Activated T-cell treated with anti-CD3 and anti-CD28 coated beads, Interleukin-2, amount 50 U/mL, for 72 hours (primary cell): ENCODE results near the gene CEP128. TPM values are rescaled to one million over a fixed set of nuclear protein-coding genes. Genes with fewer than 3 reads are reported as not detected.

Source experiments
- ATAC-seq, 2 donors: fragments of 150-1000 bp; cut with Tn5 transposase; replicated peaks in 1 of 2; 2 replicates each; pipeline ENCODE4 v1.10.0; 2021; ENCODE audit warnings: moderate library complexity in 2 of 2, mild to moderate bottlenecking in 1 of 2
- DNase-seq, 2 donors: peaks; one replicate each; pipeline ENCODE4 v3.0.0; 2021 to 2022; ENCODE audit warnings: mixed read lengths in 1 of 2
- H3K27ac Mint-ChIP-seq: one replicate; pipeline ENCODE4 v1.8.0; 2022; ENCODE audit warnings: mild to moderate bottlenecking, moderate library complexity, mixed read lengths
- H3K27me3 Mint-ChIP-seq: one replicate; pipeline ENCODE4 v1.8.0; 2022; ENCODE audit warnings: low read depth, mixed read lengths
- H3K36me3 Mint-ChIP-seq, 2 donors: one replicate each; pipeline ENCODE4 v1.8.0; 2022; ENCODE audit warnings: mixed read lengths in 2 of 2, mild to moderate bottlenecking in 1 of 2; ENCODE audit not compliant: insufficient read depth in 2 of 2
- H3K4me1 Mint-ChIP-seq: one replicate; pipeline ENCODE4 v1.8.0; 2022; ENCODE audit warnings: low read depth, mixed read lengths
- H3K4me3 Mint-ChIP-seq, 2 donors: one replicate each; pipeline ENCODE4 v1.8.0; 2022; ENCODE audit warnings: mild to moderate bottlenecking in 2 of 2, mixed read lengths in 2 of 2, moderate library complexity in 2 of 2
- H3K9me3 Mint-ChIP-seq, 2 donors: one replicate each; pipeline ENCODE4 v1.8.0; 2022; ENCODE audit warnings: mixed read lengths in 2 of 2
- total RNA-seq, 2 donors: library from RNA; stranded (reverse); gene quantifications; one replicate each; pipeline ENCODE4 v1.2.3, GENCODE V29; 2022

Gene CEP128
- total RNA-seq, 2 donors from 2014 or later: 14.2 to 16.9 TPM

DNA sequence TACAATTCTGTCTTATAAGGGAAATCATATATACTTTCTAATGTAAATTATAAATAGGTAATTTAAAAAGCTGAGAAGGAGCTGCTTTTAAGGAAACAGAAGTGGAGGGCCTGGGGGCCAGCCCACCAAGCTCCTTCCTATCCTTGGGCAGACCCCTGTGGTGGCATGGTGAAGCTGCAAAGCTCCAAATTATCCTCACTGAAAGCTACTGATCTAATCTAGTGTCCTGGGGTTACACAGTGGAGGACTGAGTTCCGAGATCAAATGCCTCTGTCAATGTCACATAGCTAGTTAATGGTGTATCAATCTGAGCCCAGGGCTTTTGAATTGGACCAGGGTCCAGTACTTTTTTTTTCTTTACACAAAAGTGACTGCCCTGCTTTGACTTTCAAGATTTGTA is 355.4 kb downstream of the CEP128 start:
- Mint-ChIP-seq H3K27ac (no peak overlapping the region), H3K4me1 (peaks cover 25% of the 10 kb centered on the region), H3K4me3 (no peak overlapping the region), H3K36me3 (peaks cover 0 to 4% of the 10 kb centered on the region in 2 donors), H3K27me3 (peaks cover 11% of the 10 kb centered on the region), H3K9me3 (peaks cover 0 to 4% of the 10 kb centered on the region in 2 donors)
- DNase-seq (no peak), ATAC-seq (no peak)

DNA sequence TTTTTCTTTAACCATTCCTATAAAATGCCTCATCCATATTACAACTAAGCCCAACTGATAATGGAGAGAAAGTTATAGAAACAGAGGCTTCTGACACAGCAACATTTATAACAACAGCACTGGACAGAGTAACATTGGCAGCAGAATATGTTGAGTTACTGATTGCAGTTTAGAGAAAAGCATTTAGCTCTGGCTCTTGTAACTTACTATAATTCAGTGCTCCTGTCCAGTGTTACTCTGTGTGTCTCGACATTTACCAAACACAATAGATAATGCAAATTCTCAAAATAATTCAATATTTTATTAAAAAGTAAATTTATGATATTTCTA is 356.1 kb downstream of the CEP128 start:
- DNase-seq (no peak), ATAC-seq (no peak)
- peaks cover 0 to 4% of the 10 kb centered on the region in 2 donors for H3K36me3 Mint-ChIP-seq
- H3K4me1 Mint-ChIP-seq: peaks cover 25% of the 10 kb centered on the region
- no peak overlapping the region for H3K27ac Mint-ChIP-seq
- H3K4me3 Mint-ChIP-seq: no peak overlapping the region
- no peaks in the 10 kb centered on the region for H3K9me3 Mint-ChIP-seq
- peaks cover 11% of the 10 kb centered on the region for H3K27me3 Mint-ChIP-seq

DNA sequence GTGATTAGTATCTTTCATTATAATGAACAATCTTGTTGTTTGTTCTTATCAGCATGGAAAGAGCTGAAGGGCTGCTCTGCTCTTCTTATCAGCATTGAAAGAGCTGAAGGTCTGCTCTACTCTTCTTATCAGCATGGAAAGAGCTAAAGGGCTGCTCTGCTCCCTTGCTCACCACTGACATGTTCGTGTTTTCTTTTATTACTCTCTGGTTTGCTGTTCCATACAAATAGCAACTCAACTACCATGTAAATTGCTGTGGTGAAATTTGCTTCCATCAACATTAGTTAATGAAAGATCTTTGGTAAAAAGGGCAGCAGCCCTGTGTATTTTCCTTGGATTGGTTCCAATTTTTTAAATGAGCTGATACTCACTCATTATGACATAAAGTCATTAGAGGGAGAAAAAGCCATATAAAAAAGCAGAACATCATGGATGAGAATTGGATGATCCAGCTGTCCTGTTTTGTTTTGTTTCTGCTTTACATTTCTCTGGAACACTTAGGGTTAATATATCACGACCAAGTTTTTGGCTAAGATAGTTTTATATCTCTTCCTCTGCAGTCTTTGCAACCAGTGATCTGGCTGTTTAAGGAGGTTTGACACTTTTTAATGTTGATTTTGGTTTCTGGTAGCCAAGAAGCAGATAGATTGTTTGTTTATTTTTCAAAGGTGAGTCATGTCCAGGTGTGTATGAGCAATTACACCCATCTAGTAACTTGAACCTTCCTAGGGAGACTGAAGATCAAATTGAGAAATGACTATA is 356.6 kb downstream of the CEP128 start:
- ATAC-seq (no peak), DNase-seq (no peak)
- Mint-ChIP-seq H3K36me3 (peaks cover 0 to 4% of the 10 kb centered on the region in 2 donors), H3K27me3 (peaks cover 11% of the 10 kb centered on the region), H3K4me1 (peaks cover 25% of the 10 kb centered on the region), H3K27ac (no peak overlapping the region), H3K4me3 (no peak overlapping the region), H3K9me3 (no peaks in the 10 kb centered on the region)

DNA sequence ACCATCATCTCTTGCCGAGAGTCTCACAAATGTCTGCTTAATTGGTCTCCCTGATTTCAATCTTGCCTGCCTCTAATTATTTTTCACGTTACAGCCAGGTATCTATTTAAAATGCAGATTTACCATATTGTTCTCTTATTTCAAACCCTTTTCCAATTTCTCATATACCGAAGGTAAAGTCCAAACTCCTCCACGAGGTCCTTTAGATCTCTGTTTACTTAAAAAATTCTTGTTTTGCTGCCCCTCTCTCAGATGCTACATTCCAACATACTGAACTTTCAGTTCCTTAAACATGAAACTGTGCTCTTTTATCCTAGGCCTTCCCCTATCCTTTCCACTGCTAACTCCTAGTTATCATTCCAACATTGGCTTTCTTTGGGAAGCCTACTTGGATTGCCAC is 363.9 kb downstream of the CEP128 start:
- H3K9me3 Mint-ChIP-seq: no peaks in the 10 kb centered on the region

DNA sequence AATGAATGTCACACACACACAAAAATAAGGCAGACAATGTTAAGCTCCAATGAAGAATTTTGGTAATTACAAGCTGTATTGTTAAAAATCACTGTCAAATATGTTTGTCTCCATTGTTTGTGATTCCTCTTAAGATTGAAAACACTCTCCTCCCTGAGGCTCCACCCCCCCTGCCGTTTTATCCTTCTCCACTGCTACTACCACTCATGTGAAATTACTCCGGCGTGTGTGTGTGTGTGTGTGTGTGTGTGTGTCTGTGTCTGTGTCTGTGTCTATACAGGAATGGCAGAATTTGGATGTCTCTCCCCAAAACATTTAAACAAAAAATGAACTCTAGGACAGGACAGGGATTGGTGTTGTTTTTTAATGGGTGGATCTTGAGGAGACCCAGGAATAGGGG is 365.1 kb downstream of the CEP128 start:
- H3K27ac Mint-ChIP-seq: no peak overlapping the region
- no peaks in the 10 kb centered on the region for H3K4me1 Mint-ChIP-seq
- H3K4me3 Mint-ChIP-seq: no peak overlapping the region
- H3K36me3 Mint-ChIP-seq: no peaks in the 10 kb centered on the region
- H3K27me3 Mint-ChIP-seq: no peaks in the 10 kb centered on the region
- no peaks in the 10 kb centered on the region for H3K9me3 Mint-ChIP-seq
- ATAC-seq: no peak
- no peak for DNase-seq

More for the DNA sequence above, 363.9 kb downstream of the CEP128 start:
- ATAC-seq (no peak), DNase-seq (no peak)
- Mint-ChIP-seq H3K4me1 (no peaks in the 10 kb centered on the region), H3K27me3 (no peaks in the 10 kb centered on the region), H3K27ac (no peak overlapping the region), H3K4me3 (no peak overlapping the region), H3K36me3 (no peaks in the 10 kb centered on the region)

DNA sequence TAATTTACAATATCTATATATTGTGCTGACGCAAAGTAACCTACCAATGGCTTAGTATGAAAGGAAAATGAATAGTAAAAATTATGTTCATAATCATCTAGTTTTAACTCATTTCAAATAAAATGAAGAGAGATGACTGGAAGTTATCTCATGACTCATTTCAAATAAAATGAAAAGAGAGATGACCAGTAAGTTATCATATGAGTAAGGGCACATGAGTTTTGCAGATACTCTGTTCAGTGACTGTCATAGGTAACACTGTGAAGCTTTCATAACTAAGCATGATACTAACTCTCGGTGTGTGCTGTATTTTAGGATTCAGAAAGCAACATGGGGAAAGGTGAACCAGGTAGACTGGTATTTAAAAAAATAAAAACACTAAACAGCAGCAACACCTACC is 365.8 kb downstream of the CEP128 start:
- DNase-seq: no peak
- H3K36me3 Mint-ChIP-seq: no peaks in the 10 kb centered on the region
- H3K27ac Mint-ChIP-seq: no peak overlapping the region
- H3K9me3 Mint-ChIP-seq: no peaks in the 10 kb centered on the region
- no peaks in the 10 kb centered on the region for H3K4me1 Mint-ChIP-seq
- H3K27me3 Mint-ChIP-seq: no peaks in the 10 kb centered on the region
- peak; percentile 83 to 89 for ATAC-seq
- H3K4me3 Mint-ChIP-seq: no peak overlapping the region

DNA sequence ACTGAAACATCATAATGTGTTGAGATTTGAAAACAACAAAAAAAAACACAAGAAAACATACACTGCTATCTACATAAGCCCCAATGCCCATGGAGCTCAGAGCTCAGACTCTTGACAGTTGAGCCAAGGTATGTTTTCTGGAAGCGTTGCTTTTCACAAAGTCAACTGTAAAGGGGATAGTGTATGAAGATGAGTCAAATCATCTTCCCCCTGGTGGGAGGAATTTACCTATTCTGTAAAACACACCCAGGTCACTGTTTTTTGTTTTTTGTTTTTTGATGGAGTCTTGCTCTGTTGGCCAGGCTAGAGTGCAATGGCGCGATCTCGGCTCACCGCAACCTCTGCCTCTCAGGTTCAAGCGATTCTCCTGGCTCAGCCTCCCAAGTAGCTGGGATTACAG is 368.9 kb downstream of the CEP128 start:
- H3K36me3 Mint-ChIP-seq: no peaks in the 10 kb centered on the region
- no peaks in the 10 kb centered on the region for H3K27me3 Mint-ChIP-seq
- no peak for ATAC-seq
- peaks cover 7% of the 10 kb centered on the region for H3K4me1 Mint-ChIP-seq
- no peak for DNase-seq
- no peak overlapping the region for H3K4me3 Mint-ChIP-seq
- H3K27ac Mint-ChIP-seq: no peak overlapping the region
- no peaks in the 10 kb centered on the region for H3K9me3 Mint-ChIP-seq

DNA sequence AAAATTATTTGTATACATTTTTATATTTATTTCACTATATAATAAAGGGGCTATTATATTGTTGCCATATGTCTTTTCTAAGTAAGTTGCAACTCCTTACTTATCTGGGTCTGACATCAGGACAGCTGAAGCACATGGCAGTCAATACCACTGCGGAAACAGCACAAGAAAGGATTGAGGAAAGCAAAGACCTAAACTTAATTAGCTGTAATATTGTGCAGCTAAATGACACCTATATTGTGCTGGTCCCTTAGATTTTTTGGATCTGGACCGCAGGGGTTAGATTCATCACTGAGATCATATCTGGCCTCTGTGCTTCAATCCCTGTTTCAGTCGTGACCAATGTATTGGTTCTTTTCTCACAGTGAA is 370.6 kb downstream of the CEP128 start:
- Mint-ChIP-seq H3K9me3 (no peaks in the 10 kb centered on the region), H3K4me1 (peaks cover 7% of the 10 kb centered on the region), H3K27ac (no peak overlapping the region), H3K27me3 (no peaks in the 10 kb centered on the region), H3K36me3 (no peaks in the 10 kb centered on the region), H3K4me3 (no peak overlapping the region)
- ATAC-seq: no peak
- no peak for DNase-seq

DNA sequence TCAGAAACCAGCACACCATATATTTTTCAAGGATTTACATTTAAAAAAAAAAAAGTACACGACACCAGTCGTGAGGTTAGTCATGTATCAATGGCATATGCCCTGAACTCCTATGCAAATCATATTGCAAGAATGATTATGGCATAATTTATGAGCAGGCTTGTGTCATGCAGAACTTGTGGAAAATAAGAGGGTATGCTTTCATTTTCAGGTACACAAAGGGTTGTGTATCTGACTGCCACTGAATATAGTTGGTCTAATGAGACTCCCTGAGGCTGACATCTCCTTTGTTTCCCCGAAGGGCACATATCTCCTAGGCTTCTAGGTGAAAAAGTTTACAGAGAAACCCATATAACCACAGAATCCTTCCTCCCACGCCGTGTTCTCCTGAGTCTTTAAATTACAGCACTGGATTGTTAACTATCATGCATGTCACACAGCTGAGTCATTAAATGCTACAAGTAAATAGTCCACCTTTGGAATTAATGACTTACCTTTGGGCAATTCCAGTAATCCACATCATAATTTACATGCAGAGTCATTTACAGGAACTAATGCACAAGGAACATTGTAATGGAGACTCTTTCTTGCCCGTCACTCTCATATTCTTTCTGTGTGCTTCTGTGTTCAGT is 373.5 kb downstream of the CEP128 start:
- Mint-ChIP-seq H3K27me3 (no peaks in the 10 kb centered on the region), H3K27ac (peak overlapping the region; percentile 14), H3K9me3 (no peaks in the 10 kb centered on the region), H3K4me3 (no peak overlapping the region), H3K36me3 (no peaks in the 10 kb centered on the region), H3K4me1 (peaks cover 7% of the 10 kb centered on the region)
- DNase-seq: no peak
- ATAC-seq: peak in 1 of 2 donors; percentile 38

DNA sequence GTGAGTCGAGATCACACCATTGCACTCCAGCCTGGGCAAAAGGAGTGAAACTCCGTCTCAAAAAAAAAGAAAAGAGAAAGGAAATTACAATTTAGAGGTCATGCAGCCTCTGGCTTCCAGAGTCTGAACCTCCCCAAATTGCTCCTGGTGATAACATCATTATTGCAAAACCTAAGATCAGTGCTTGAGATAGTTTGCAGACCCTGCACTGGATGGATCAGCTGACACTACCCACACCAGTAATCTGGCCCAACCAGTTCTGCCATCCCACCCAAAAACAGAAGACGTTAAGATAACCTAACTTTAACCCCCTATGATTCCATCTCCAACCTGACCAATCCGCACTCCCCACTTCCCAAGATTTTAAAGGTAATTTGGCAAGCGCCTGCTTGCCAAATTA is 376.5 kb downstream of the CEP128 start:
- no peaks in the 10 kb centered on the region for H3K9me3 Mint-ChIP-seq
- H3K36me3 Mint-ChIP-seq: no peaks in the 10 kb centered on the region
- no peak overlapping the region for H3K4me3 Mint-ChIP-seq
- ATAC-seq: no peak
- no peak overlapping the region for H3K27ac Mint-ChIP-seq
- H3K27me3 Mint-ChIP-seq: no peaks in the 10 kb centered on the region
- no peak for DNase-seq
- peaks cover 7% of the 10 kb centered on the region for H3K4me1 Mint-ChIP-seq

DNA sequence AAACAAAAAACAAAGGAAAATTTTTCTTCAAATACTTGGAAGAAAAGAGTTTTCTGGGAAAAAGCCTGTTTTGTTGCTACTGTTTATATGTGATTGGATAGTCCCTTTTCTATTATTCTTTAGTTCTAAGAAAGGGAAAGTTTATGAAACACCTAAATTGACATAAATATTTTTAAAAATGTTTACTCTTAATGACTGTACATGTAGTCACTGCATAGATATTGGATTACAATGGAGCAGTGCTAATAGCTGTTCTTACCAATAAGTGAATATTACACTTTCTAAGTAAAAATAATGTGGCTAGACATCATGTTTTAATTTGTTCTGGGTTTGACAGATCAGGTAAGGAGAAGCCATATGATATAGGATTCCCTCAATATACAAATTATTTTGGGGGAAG is 377.5 kb downstream of the CEP128 start:
- no peak for DNase-seq
- ATAC-seq: no peak
- Mint-ChIP-seq H3K36me3 (no peaks in the 10 kb centered on the region), H3K4me1 (peaks cover 7% of the 10 kb centered on the region), H3K4me3 (no peak overlapping the region), H3K9me3 (no peaks in the 10 kb centered on the region), H3K27me3 (no peaks in the 10 kb centered on the region), H3K27ac (no peak overlapping the region)

DNA sequence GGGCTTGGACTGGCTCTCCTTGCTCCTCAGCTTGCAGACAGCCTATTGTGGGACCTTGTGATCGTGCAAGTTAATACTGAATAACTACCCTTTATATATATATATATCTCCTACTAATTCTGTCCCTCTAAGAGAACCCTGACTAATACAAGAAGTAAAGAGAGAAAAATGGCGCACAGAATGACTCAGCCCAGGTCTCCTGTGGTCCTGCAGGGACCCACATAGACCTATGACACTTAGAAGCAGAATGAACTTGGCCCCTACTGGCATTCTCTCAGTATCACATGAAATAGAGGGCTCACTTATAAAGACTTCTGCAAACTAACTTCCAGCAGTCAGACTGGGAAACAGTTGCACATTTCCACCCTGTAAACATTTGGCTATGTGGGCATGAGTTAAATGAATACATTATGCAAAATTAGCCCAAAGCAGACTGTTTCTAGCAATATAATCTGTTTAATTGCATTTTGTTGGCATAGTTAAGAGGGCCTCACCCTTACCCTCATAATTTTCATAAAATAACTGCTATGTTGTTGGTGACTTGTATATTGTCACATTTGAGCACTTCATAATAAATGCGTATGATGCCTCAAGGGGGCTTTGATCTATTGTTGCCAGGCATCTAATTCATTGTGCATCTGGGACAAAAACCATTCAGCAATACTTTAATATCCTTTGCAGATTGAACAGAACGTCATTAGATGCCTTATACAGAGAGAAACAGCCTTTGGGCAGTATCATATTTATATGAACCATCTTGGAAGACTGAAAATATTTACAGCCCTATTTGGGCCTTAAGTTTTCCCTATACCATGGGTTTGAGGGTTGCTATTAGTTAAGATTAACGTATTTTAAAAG is 380.5 kb downstream of the CEP128 start:
- peak; percentile 41 to 69 for ATAC-seq
- no peak for DNase-seq
- no peaks in the 10 kb centered on the region for H3K4me1 Mint-ChIP-seq
- no peaks in the 10 kb centered on the region for H3K9me3 Mint-ChIP-seq
- no peaks in the 10 kb centered on the region for H3K27me3 Mint-ChIP-seq
- H3K36me3 Mint-ChIP-seq: no peaks in the 10 kb centered on the region
- H3K27ac Mint-ChIP-seq: no peak overlapping the region
- no peak overlapping the region for H3K4me3 Mint-ChIP-seq

DNA sequence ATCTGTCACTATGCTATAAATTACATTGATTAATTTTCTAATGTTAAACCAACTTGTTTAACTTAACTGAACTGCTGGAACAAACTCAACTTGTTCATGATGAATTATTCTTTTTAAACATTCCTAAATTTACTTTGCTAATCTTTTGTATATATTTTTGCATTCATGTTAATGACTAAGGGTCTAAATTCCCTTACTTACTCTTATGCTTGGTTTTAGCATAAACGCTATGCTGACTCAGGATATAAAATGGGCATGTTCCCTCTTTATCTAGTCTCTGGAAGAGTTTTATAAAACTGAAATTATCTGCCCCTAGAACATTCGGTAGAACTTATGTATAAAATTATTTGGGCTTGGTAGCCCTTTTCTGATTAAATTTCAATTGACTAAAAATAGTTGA is 387.4 kb downstream of the CEP128 start:
- no peak overlapping the region for H3K27ac Mint-ChIP-seq
- no peaks in the 10 kb centered on the region for H3K36me3 Mint-ChIP-seq
- ATAC-seq (no peak), DNase-seq (no peak)
- H3K4me1 Mint-ChIP-seq: no peaks in the 10 kb centered on the region
- no peak overlapping the region for H3K4me3 Mint-ChIP-seq
- no peaks in the 10 kb centered on the region for H3K9me3 Mint-ChIP-seq
- H3K27me3 Mint-ChIP-seq: no peaks in the 10 kb centered on the region
